Lower leg skin (tissue), 4 donors: Measurements from ENCODE around the gene HOXC13. TPM values are rescaled to one million over a fixed set of nuclear protein-coding genes. Genes with fewer than 3 reads are reported as not detected.

Source experiments
- DNase-seq, 2 donors: peaks; one replicate each; pipeline ENCODE4 v3.0.0-alpha.2; 2019; ENCODE audit warnings: low spot score in 2 of 2
- H3K4me3 ChIP-seq: fragments of 200-600 bp; sonication (generic); 2 replicates; pipeline ENCODE4 v1.5.1; 2017; ENCODE audit warnings: mild to moderate bottlenecking, low read depth; ENCODE audit not compliant: poor library complexity, severe bottlenecking
- POLR2A ChIP-seq, 2 donors: fragments of 450-650 bp; IDR thresholded peaks; one replicate each; pipeline ENCODE4 v1.6.1; 2016 to 2017; ENCODE audit warnings: antibody characterized with exemption in 2 of 2, mild to moderate bottlenecking in 1 of 2, moderate library complexity in 1 of 2
- WGBS, 2 donors: methylation state at CpG; one replicate each; pipeline ENCODE4 v1.1.5; 2018; 5-methylcytosine and 5-hydroxymethylcytosine counted together
- intact Hi-C: fragments of 100-400 bp; cut with DNase I; formaldehyde crosslinking; loops from one replicate; pipeline ENCODE4 v1.15.0; 2023; ENCODE audit warnings: low total_unique reads
- total RNA-seq, 4 donors: library from RNA; depleted of rRNA; stranded (reverse); fragments of >200 nt; gene quantifications; one replicate each; pipeline ENCODE4 v1.1.0, GENCODE V29; 2016
- TF ChIP-seq, protein P1 (sequence below), 3 donors: fragments of 450-650 bp; IDR thresholded peaks; one replicate each; pipeline ENCODE4 v1.5.1; 2016; ENCODE audit warnings: antibody characterized with exemption in 3 of 3, mild to moderate bottlenecking in 3 of 3, moderate library complexity in 2 of 3

The HOXC13 gene, protein sequence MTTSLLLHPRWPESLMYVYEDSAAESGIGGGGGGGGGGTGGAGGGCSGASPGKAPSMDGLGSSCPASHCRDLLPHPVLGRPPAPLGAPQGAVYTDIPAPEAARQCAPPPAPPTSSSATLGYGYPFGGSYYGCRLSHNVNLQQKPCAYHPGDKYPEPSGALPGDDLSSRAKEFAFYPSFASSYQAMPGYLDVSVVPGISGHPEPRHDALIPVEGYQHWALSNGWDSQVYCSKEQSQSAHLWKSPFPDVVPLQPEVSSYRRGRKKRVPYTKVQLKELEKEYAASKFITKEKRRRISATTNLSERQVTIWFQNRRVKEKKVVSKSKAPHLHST
- 10 to 100 TPM in 2 of 4 donors, 1 to 10 TPM in 2; 9.8 to 14.9 (median 11.2) TPM for total RNA-seq

- WGBS, 2 donors: 2 to 4% methylated on average over 47 to 54 of the region's 56 CpGs
- peak; percentile 94 to 97 for DNase-seq
- intact Hi-C loops: no loop called here
- TF ChIP-seq, protein P1, sequence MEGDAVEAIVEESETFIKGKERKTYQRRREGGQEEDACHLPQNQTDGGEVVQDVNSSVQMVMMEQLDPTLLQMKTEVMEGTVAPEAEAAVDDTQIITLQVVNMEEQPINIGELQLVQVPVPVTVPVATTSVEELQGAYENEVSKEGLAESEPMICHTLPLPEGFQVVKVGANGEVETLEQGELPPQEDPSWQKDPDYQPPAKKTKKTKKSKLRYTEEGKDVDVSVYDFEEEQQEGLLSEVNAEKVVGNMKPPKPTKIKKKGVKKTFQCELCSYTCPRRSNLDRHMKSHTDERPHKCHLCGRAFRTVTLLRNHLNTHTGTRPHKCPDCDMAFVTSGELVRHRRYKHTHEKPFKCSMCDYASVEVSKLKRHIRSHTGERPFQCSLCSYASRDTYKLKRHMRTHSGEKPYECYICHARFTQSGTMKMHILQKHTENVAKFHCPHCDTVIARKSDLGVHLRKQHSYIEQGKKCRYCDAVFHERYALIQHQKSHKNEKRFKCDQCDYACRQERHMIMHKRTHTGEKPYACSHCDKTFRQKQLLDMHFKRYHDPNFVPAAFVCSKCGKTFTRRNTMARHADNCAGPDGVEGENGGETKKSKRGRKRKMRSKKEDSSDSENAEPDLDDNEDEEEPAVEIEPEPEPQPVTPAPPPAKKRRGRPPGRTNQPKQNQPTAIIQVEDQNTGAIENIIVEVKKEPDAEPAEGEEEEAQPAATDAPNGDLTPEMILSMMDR (IDR thresholded peaks at IDR 0.05): no peak
- TF ChIP-seq POLR2A (IDR thresholded peaks at IDR 0.05): no peak
- peak within 1 kb of the TSS; percentile 35 for H3K4me3 ChIP-seq
Measured at GRCh38 chr12:53938326-53939140, at the start of gene HOXC13. TSS of gene HOXC13 (plus strand) at chr12:53938831. CDS start at chr12:53938907, 76 bp downstream.

- TF ChIP-seq POLR2A (IDR thresholded peaks at IDR 0.05): no peak
- TF ChIP-seq, protein P1 (IDR thresholded peaks at IDR 0.05): no peak
- intact Hi-C loops: no loop called here
- WGBS, 2 donors: 77 to 82% methylated on average over 3 of the region's 3 CpGs
- H3K4me3 ChIP-seq: no peak overlapping the region
- no peak for DNase-seq
Measured at GRCh38 chr12:53890081-53890480, 48.5 kb upstream of the HOXC13 start.

GRCh38 chr12:53892762-53893395 lies 45.8 kb upstream of the HOXC13 start:
- TF ChIP-seq, protein P1 (IDR thresholded peaks at IDR 0.05): no peak
- TF ChIP-seq POLR2A (IDR thresholded peaks at IDR 0.05): no peak
- intact Hi-C loops: no loop called here
- WGBS, 2 donors: 49 to 79% methylated on average over 3 of the region's 3 CpGs

GRCh38 chr12:53899230-53899629 lies 39.4 kb upstream of the HOXC13 start:
- 83 to 93% methylated on average over 1 of the region's 1 CpG for WGBS, 2 donors
- no peak for TF ChIP-seq POLR2A (IDR thresholded peaks at IDR 0.05)
- TF ChIP-seq, protein P1 (IDR thresholded peaks at IDR 0.05): no peak
- DNase-seq: no peak
- intact Hi-C loops: no loop called here
- no peak overlapping the region for H3K4me3 ChIP-seq

More at GRCh38 chr12:53892762-53893395, 45.8 kb upstream of the HOXC13 start:
- H3K4me3 ChIP-seq: no peak overlapping the region
- no peak for DNase-seq

GRCh38 chr12:53907103-53907502 lies 31.5 kb upstream of the HOXC13 start:
- 84 to 87% methylated on average over 3 of the region's 3 CpGs for WGBS, 2 donors
- intact Hi-C loops: no loop called here
- no peak for TF ChIP-seq POLR2A (IDR thresholded peaks at IDR 0.05)
- TF ChIP-seq, protein P1 (IDR thresholded peaks at IDR 0.05): no peak
- DNase-seq: no peak
- H3K4me3 ChIP-seq: no peak overlapping the region
